ENCODE measurements around the gene IL10RA. TPM values are rescaled to one million over a fixed set of nuclear protein-coding genes. Genes with fewer than 3 reads are reported as not detected.

IL10RA gene
- total and polyA plus RNA-seq, 2 of the 4 experiments (the other 2 are of a cell fraction) = 0.12 TPM; not detected in 1

GRCh38 chr11:117973503-117973860 lies 12.7 kb upstream of the IL10RA start:
- no peak for DNase-seq
- Histone ChIP-seq H3K18ac (ENCODE audit: low read depth, low read length) (no peak overlapping the region), H3K4me1 (ENCODE audit: control insufficient read depth, insufficient read depth, low read length) (no peaks in the 10 kb centered on the region), H3K56ac (ENCODE audit: extremely low read depth, insufficient read depth, low read length) (no peak overlapping the region), H3K4me2 (ENCODE audit: low read depth, low read length) (no peak overlapping the region), H2BK20ac (ENCODE audit: low read depth, low read length) (no peak overlapping the region), H2BK5ac (ENCODE audit: low read depth, low read length, poor library complexity, severe bottlenecking) (no peak overlapping the region), H3K23ac (ENCODE audit: low read depth, low read length) (no peak overlapping the region), H3K14ac (replicated peaks; ENCODE audit: low read depth, low read length) (no peak overlapping the region), H3K9ac (ENCODE audit: low read depth, low read length) (no peak overlapping the region), H3K9me3 (ENCODE audit: control insufficient read depth, insufficient read depth, low read length) (no peaks in the 10 kb centered on the region), H3K27me3 (ENCODE audit: control insufficient read depth, insufficient read depth, low read length) (no peaks in the 10 kb centered on the region), H2BK120ac (ENCODE audit: low read depth, low read length) (no peak overlapping the region), H3K36me3 (ENCODE audit: control insufficient read depth, insufficient read depth, low read length) (no peaks in the 10 kb centered on the region), H3K27ac (ENCODE audit: insufficient read depth, low read length) (no peak overlapping the region), H4K5ac (ENCODE audit: low read depth, low read length) (no peak overlapping the region), H2AK5ac (ENCODE audit: low read depth, low read length) (no peak overlapping the region), H2BK15ac (ENCODE audit: low read depth, low read length) (no peak overlapping the region), H3K79me1 (ENCODE audit: low read depth in 1 of 2, low read length in 2 of 2) (no peaks in the 10 kb centered on the region), H4K91ac (ENCODE audit: insufficient read depth, low read depth, low read length) (no peak overlapping the region), H2AK9ac (replicated peaks; ENCODE audit: low read depth, low read length, poor library complexity) (no peak overlapping the region), H4K8ac (ENCODE audit: low read depth in 2 of 2, low read length in 2 of 2) (no peak overlapping the region), H4K20me1 (ENCODE audit: insufficient read depth, low read length) (no peaks in the 10 kb centered on the region), H2AFZ (replicated peaks; ENCODE audit: low read length, poor library complexity) (no peak overlapping the region), H3K4ac (ENCODE audit: low read depth, low read length) (no peak overlapping the region), H3K4me3 (ENCODE audit: insufficient read depth, low read depth, low read length) (no peak overlapping the region), H3K9me1 (ENCODE audit: insufficient read depth, low read length) (no peaks in the 10 kb centered on the region)
- BruUV-seq (replicated peaks) = no TSS peak
- in situ Hi-C loops (cut with MboI; ENCODE audit: low sequenced_read_pairs) (no loop called here), dilution Hi-C loops (cut with HindIII; ENCODE audit: low sequenced_read_pairs, unreplicated experiment) (no loop called here), intact Hi-C loops (cut with micrococcal nuclease) (no loop called here)
- TF ChIP-seq RAD21 (IDR thresholded peaks at IDR 0.05; ENCODE audit: low read length) (no peak), MAZ (IDR thresholded peaks at IDR 0.05; ENCODE audit: borderline replicate concordance, low read depth, low read length) (no peak), CTCF (conservative IDR thresholded peaks at IDR 0.05; ENCODE audit: low read depth, low read length) (no peak), RFX5 (IDR thresholded peaks at IDR 0.05; ENCODE audit: low read depth, low read length) (no peak), FOS (IDR thresholded peaks at IDR 0.05; ENCODE audit: low read depth, low read length) (no peak), BHLHE40 (IDR thresholded peaks at IDR 0.05; ENCODE audit: low read depth, low read length) (no peak), POLR2A (IDR thresholded peaks at IDR 0.05; ENCODE audit: low read depth, low read length) (no peak), MXI1 (IDR thresholded peaks at IDR 0.05; ENCODE audit: borderline replicate concordance, low read depth, low read length) (no peak), SMC3 (IDR thresholded peaks at IDR 0.05; ENCODE audit: low read depth, low read length) (no peak), MAFK (IDR thresholded peaks at IDR 0.05; ENCODE audit: low read depth, low read length) (no peak), RCOR1 (IDR thresholded peaks at IDR 0.05; ENCODE audit: insufficient replicate concordance, low read length) (no peak), NFE2L2 (IDR thresholded peaks at IDR 0.05; ENCODE audit: low read depth, low read length) (no peak), CEBPB (IDR thresholded peaks at IDR 0.05; ENCODE audit: low read depth, low read length) (no peak), USF2 (IDR thresholded peaks at IDR 0.05; ENCODE audit: low read depth, low read length) (no peak), CHD1 (IDR thresholded peaks at IDR 0.05; ENCODE audit: low read depth, low read length) (no peak)
- TF ChIP-seq, protein P1, sequence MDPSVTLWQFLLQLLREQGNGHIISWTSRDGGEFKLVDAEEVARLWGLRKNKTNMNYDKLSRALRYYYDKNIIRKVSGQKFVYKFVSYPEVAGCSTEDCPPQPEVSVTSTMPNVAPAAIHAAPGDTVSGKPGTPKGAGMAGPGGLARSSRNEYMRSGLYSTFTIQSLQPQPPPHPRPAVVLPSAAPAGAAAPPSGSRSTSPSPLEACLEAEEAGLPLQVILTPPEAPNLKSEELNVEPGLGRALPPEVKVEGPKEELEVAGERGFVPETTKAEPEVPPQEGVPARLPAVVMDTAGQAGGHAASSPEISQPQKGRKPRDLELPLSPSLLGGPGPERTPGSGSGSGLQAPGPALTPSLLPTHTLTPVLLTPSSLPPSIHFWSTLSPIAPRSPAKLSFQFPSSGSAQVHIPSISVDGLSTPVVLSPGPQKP (IDR thresholded peaks at IDR 0.05; ENCODE audit: borderline replicate concordance, low read depth, low read length) = no peak
- no CpG with 5 or more reads among the region's 4 CpGs for WGBS, 2 experiments (ENCODE audit: extremely low coverage in 2 of 2, insufficient read length in 1 of 2)
- ChIA-PET CTCF (no interaction called here), POLR2A (ENCODE audit: unreplicated experiment) (no interaction called here)
- no peak for ATAC-seq (ENCODE audit: low read depth)
